DOHH2 (cell line): Measurements from ENCODE around the gene ATF6B.

Experiments
- H3F3A ChIP-seq: fragments of 200-600 bp; sonication (generic), shearing (Covaris generic); 2 replicates; pipeline ENCODE4 v1.6.0; 2016; ENCODE audit warnings: antibody characterized with exemption, mild to moderate bottlenecking; ENCODE audit not compliant: control insufficient read depth, insufficient read depth
- H3K27ac ChIP-seq: fragments of 200-600 bp; sonication (generic); 2 replicates; pipeline ENCODE4 v1.5.1; 2014; ENCODE audit warnings: low read depth, mild to moderate bottlenecking, low read length, moderate library complexity
- H3K27me3 ChIP-seq: fragments of 200-600 bp; sonication (generic); 2 replicates; pipeline ENCODE4 v1.6.1; 2014; ENCODE audit warnings: mild to moderate bottlenecking, low read length, mixed read lengths; ENCODE audit not compliant: control insufficient read depth
- H3K36me3 ChIP-seq: fragments of 200-600 bp; sonication (generic); 2 replicates; pipeline ENCODE4 v1.6.1; 2014; ENCODE audit warnings: mild to moderate bottlenecking, low read length, moderate library complexity, mixed read lengths; ENCODE audit not compliant: control insufficient read depth
- H3K4me1 ChIP-seq: fragments of 200-600 bp; sonication (generic); 2 replicates; pipeline ENCODE4 v1.6.1; 2014; ENCODE audit warnings: mild to moderate bottlenecking, low read length, mixed read lengths; ENCODE audit not compliant: control insufficient read depth
- H3K4me2 ChIP-seq: fragments of 200-600 bp; sonication (generic); 2 replicates; pipeline ENCODE4 v1.6.0; 2014; ENCODE audit warnings: mild to moderate bottlenecking, low read length, moderate library complexity
- H3K4me3 ChIP-seq: fragments of 200-600 bp; sonication (generic); 2 replicates; pipeline ENCODE4 v1.5.1; 2014; ENCODE audit warnings: mild to moderate bottlenecking, low read length, mixed read lengths
- H3K79me2 ChIP-seq: fragments of 200-600 bp; sonication (generic); 2 replicates; pipeline ENCODE4 v1.6.1; 2014; ENCODE audit warnings: mild to moderate bottlenecking, low read length, mixed read lengths; ENCODE audit not compliant: control insufficient read depth
- H3K9me2 ChIP-seq: fragments of 200-600 bp; sonication (generic); replicated peaks from 2 replicates; pipeline ENCODE4 v1.6.1; 2014; ENCODE audit warnings: mild to moderate bottlenecking, low read length, mixed read lengths; ENCODE audit not compliant: control insufficient read depth
- H3K9me3 ChIP-seq: fragments of 200-600 bp; sonication (generic); 2 replicates; pipeline ENCODE4 v1.6.1; 2014; ENCODE audit warnings: antibody characterized with exemption, low read length, mixed read lengths; ENCODE audit not compliant: control insufficient read depth, insufficient read depth
- H4K20me1 ChIP-seq: fragments of 200-600 bp; sonication (generic); 2 replicates; pipeline ENCODE4 v1.6.0; 2014; ENCODE audit warnings: low read depth, mild to moderate bottlenecking, antibody characterized with exemption, low read length, moderate library complexity; ENCODE audit not compliant: control insufficient read depth, insufficient read depth
- CTCF ChIP-seq: fragments of 200-600 bp; sonication (generic); IDR thresholded peaks from one replicate; pipeline ENCODE4 v1.5.1; 2014; ENCODE audit warnings: antibody characterized with exemption, mild to moderate bottlenecking, low read depth, low read length; ENCODE audit not compliant: poor library complexity, severe bottlenecking
- EZH2phosphoT487 ChIP-seq: fragments of 200-600 bp; sonication (generic); IDR thresholded peaks from 2 replicates; pipeline ENCODE4 v1.6.1; 2017; ENCODE audit warnings: borderline replicate concordance, mild to moderate bottlenecking, antibody characterized with exemption, low read length, moderate library complexity, mixed read lengths

The ATF6B gene

GRCh38 chr6:32082935-32083334 is 45.1 kb downstream of the ATF6B start:
- Histone ChIP-seq H3K4me3 (no peak overlapping the region), H4K20me1 (no peaks in the 10 kb centered on the region), H3K27ac (no peak overlapping the region), H3K4me1 (no peaks in the 10 kb centered on the region), H3K36me3 (no peaks in the 10 kb centered on the region), H3K79me2 (no peaks in the 10 kb centered on the region), H3K9me2 (no peaks in the 10 kb centered on the region), H3F3A (no peaks in the 10 kb centered on the region), H3K9me3 (no peaks in the 10 kb centered on the region), H3K4me2 (no peak overlapping the region), H3K27me3 (no peaks in the 10 kb centered on the region)
- TF ChIP-seq EZH2phosphoT487 = no peak
- TF ChIP-seq CTCF = no peak

DNA sequence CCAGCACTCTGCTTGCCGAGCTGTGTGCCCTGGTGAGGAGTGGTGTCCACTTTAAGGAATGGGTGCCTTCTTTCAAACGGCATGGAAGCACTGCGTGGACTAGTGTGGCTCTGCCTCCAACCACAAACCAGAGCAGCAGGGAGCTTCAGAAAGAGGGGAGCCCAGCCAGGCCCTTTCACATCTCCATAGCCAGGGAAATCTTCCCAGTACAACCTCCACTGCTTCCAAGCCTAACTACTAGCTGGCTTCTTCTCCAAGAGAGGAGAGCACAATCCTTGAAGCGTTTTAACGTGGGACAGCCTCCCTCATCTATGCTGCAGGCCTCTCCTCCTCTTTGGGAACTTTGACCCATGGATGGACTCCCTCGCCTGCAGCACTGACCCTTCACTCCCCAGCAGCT is 45.6 kb downstream of the ATF6B start:
- no peaks in the 10 kb centered on the region for H3K4me1 ChIP-seq
- H4K20me1 ChIP-seq = no peaks in the 10 kb centered on the region
- no peak for TF ChIP-seq EZH2phosphoT487
- no peak for TF ChIP-seq CTCF
- H3K9me3 ChIP-seq = no peaks in the 10 kb centered on the region
- no peaks in the 10 kb centered on the region for H3K9me2 ChIP-seq
- no peak overlapping the region for H3K4me2 ChIP-seq
- no peaks in the 10 kb centered on the region for H3F3A ChIP-seq
- no peak overlapping the region for H3K4me3 ChIP-seq
- no peak overlapping the region for H3K27ac ChIP-seq
- H3K36me3 ChIP-seq = no peaks in the 10 kb centered on the region
- no peaks in the 10 kb centered on the region for H3K79me2 ChIP-seq
- H3K27me3 ChIP-seq = no peaks in the 10 kb centered on the region

DNA sequence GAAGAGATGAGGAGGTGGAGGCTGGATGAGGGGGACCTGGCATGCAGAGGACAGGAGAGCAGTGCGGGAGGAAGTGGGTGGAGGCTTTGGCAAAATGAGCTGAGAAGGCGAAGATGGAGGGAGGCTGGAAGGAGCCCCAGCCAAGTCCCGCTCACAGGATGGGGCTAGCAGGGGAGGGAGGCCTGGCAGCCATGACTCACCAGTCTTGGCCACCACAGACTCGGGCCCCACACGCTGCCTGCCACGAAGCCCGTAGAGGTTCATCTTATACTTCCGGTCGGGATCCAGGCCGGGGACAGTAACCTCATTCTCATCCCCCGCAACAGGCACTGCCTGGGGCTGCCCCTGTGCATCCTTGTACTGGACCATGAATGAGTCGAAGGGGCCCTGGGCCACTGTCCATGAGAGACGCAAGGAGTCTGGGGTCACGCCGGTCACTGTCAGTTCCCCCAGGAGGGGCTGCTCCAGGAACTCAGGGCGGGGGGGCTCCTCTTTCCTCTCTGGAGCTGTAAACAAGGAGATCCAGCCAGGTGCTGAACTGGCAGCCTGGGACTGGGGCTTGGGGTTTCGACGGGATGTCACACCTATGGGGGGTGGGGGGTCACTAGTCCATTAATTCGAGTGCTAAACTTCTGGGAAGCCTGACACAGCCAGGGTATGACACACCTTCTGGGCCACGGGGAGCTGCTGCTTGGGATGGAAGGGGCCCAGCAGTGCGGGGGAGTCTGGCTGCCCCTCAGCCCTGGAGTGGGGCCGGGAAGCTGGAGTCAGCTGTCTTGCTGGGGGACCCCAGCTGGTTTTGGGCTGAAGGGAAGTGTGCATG is 46.7 kb downstream of the ATF6B start:
- Histone ChIP-seq H3K4me3 (no peak overlapping the region), H3K27ac (no peak overlapping the region), H3K79me2 (no peaks in the 10 kb centered on the region), H3K27me3 (no peaks in the 10 kb centered on the region), H3F3A (no peaks in the 10 kb centered on the region), H4K20me1 (no peaks in the 10 kb centered on the region), H3K9me2 (no peaks in the 10 kb centered on the region), H3K4me2 (no peak overlapping the region), H3K4me1 (no peaks in the 10 kb centered on the region), H3K9me3 (no peaks in the 10 kb centered on the region), H3K36me3 (no peaks in the 10 kb centered on the region)
- TF ChIP-seq EZH2phosphoT487 (no peak), CTCF (no peak)
